Right cardiac atrium (tissue), 5 donors: ENCODE measurements around the gene LOXL1. TPM values are rescaled to one million over a fixed set of nuclear protein-coding genes. Genes with fewer than 3 reads are reported as not detected.
"Not testable (repeated sequence)": the region's sequence is repeated elsewhere in the genome, so short reads cannot be mapped to it uniquely, and the experiment has no call there.

Experiments
- ATAC-seq, 2 donors: fragments of 200-7000 bp; cut with Tn5 transposase; one replicate each; pipeline versions ENCODE4 v1.8.0 to v1.9.1; 2020; ENCODE audit warnings: moderate library complexity in 2 of 2, mild to moderate bottlenecking in 1 of 2
- DNase-seq, 3 donors: peaks; one replicate each; pipeline ENCODE4 v3.0.0-alpha.2; 2020
- H3K27ac ChIP-seq: one replicate; pipeline ENCODE4 v1.5.1; 2013; ENCODE audit warnings: mild to moderate bottlenecking, low read length, control low read depth, moderate library complexity
- H3K27me3 ChIP-seq: one replicate; pipeline ENCODE4 v1.6.1; 2013; ENCODE audit not compliant: control insufficient read depth, insufficient read depth
- H3K4me1 ChIP-seq: one replicate; pipeline ENCODE4 v1.6.1; 2013; ENCODE audit warnings: low read length; ENCODE audit not compliant: control insufficient read depth, insufficient read depth
- H3K4me3 ChIP-seq: one replicate; pipeline ENCODE4 v1.5.1; 2013; ENCODE audit warnings: low read length, control low read depth
- H3K9me3 ChIP-seq: one replicate; pipeline ENCODE4 v1.6.1; 2013; ENCODE audit warnings: low read length; ENCODE audit not compliant: control insufficient read depth
- WGBS: extraction: QIAGEN DNeasy Blood & Tissue Kit; methylation state at CpG from one replicate; pipeline ENCODE4 v1.1.7; 2013; 5-methylcytosine and 5-hydroxymethylcytosine counted together
- intact Hi-C, 4 donors: fragments of 100-400 bp; cut with DNase I; formaldehyde crosslinking; loops; one replicate each; pipeline versions ENCODE4 v1.11.0 to v1.14.0; 2022 to 2023
- polyA plus RNA-seq: library from polyadenylated mRNA; stranded (reverse); fragments of 200-250 nt; gene quantifications from one replicate; pipeline ENCODE4 v1.2.3, GENCODE V29; 2013
- total RNA-seq, 4 donors: library from RNA; stranded (reverse); fragmentation: NEBNext Ultra II Directional; extraction: Animal tissue kit (Norgen Biotek cat#: 25700); gene quantifications; one replicate each; pipeline ENCODE4 v1.2.1, GENCODE V29; 2021
- donor health status: healthy with polysubstance abuse.
- donor health status: DM: no; HTN: yes; CAD: no.
- donor health status: DM: no; HTN: no; CAD: no.
- donor health status: DM: no; HTN: yes; CAD: no; lungs with severe emphysema.
- donor health status: DM: yes; HTN: yes; CAD: no.

LOXL1 gene
- total and polyA plus RNA-seq, 5 donors = 17.4 to 41.0 (median 19.6) TPM

- WGBS = 79% methylated on average over 8 of the region's 8 CpGs
- no peaks in the 10 kb centered on the region for H3K27me3 ChIP-seq
- H3K27ac ChIP-seq = no peak overlapping the region
- intact Hi-C loops = no loop called here
- no peaks in the 10 kb centered on the region for H3K9me3 ChIP-seq
- H3K4me1 ChIP-seq = peaks cover 3% of the 10 kb centered on the region
- DNase-seq = peak in 1 of 3 donors; percentile 50
- no peak overlapping the region for H3K4me3 ChIP-seq
- no peak for ATAC-seq
These were observed 31.0 kb downstream of the LOXL1 start for GRCh38 chr15:73957276-73957675.

- 84% methylated on average over 2 of the region's 2 CpGs for WGBS
- ATAC-seq (no peak), DNase-seq (no peak)
- Histone ChIP-seq H3K27ac (no peak overlapping the region), H3K27me3 (no peaks in the 10 kb centered on the region), H3K4me1 (peaks cover 3% of the 10 kb centered on the region), H3K4me3 (no peak overlapping the region), H3K9me3 (no peaks in the 10 kb centered on the region)
- intact Hi-C loops = no loop called here
These were observed 31.5 kb downstream of the LOXL1 start for GRCh38 chr15:73957785-73958184.

- no peaks in the 10 kb centered on the region for H3K27me3 ChIP-seq
- no peak overlapping the region for H3K4me3 ChIP-seq
- DNase-seq (no peak), ATAC-seq (no peak)
- no peaks in the 10 kb centered on the region for H3K4me1 ChIP-seq
- no peak overlapping the region for H3K27ac ChIP-seq
- no peaks in the 10 kb centered on the region for H3K9me3 ChIP-seq
- intact Hi-C loops = no loop called here
- WGBS = 57% methylated on average over 8 of the region's 8 CpGs
These were observed 32.8 kb downstream of the LOXL1 start for GRCh38 chr15:73959012-73959581.

- intact Hi-C loops = loop anchor here in 1 of 4 donors (10.0 kb wide), 1 partner anchor 355 kb away; no protein-coding TSS in a partner anchor
- H3K9me3 ChIP-seq = no peaks in the 10 kb centered on the region
- no peaks in the 10 kb centered on the region for H3K4me1 ChIP-seq
- no peak overlapping the region for H3K4me3 ChIP-seq
- H3K27me3 ChIP-seq = no peaks in the 10 kb centered on the region
- WGBS = 88% methylated on average over 6 of the region's 6 CpGs
- no peak for ATAC-seq
- H3K27ac ChIP-seq = no peak overlapping the region
- no peak for DNase-seq
These were observed 33.5 kb downstream of the LOXL1 start for GRCh38 chr15:73959801-73960200.

GRCh38 chr15:73960472-73961070 is 34.3 kb downstream of the LOXL1 start:
- not testable (repeated sequence) for DNase-seq, H3K27ac ChIP-seq, H3K4me3 ChIP-seq, H3K9me3 ChIP-seq, H3K27me3 ChIP-seq, ATAC-seq, H3K4me1 ChIP-seq
- 93% methylated on average over 7 of the region's 7 CpGs for WGBS
- intact Hi-C loops = loop anchor here in 1 of 4 donors (10.0 kb wide), 1 partner anchor 354 kb away; no protein-coding TSS in a partner anchor

GRCh38 chr15:73962433-73962832 is 36.2 kb downstream of the LOXL1 start:
- DNase-seq = no peak
- Histone ChIP-seq H3K4me1 (no peaks in the 10 kb centered on the region), H3K27ac (no peak overlapping the region), H3K4me3 (no peak overlapping the region), H3K27me3 (no peaks in the 10 kb centered on the region), H3K9me3 (no peaks in the 10 kb centered on the region)
- no peak for ATAC-seq
- WGBS = 53% methylated on average over 5 of the region's 5 CpGs
- intact Hi-C loops = loop anchor here in 1 of 4 donors (10.0 kb wide), 1 partner anchor 352 kb away; no protein-coding TSS in a partner anchor

- H3K9me3 ChIP-seq = no peaks in the 10 kb centered on the region
- no peaks in the 10 kb centered on the region for H3K27me3 ChIP-seq
- intact Hi-C loops = loop anchor here in 1 of 4 donors (10.0 kb wide), 1 partner anchor 350 kb away; no protein-coding TSS in a partner anchor
- H3K4me3 ChIP-seq = no peak overlapping the region
- ATAC-seq = peak; percentile 90 to 92
- 8% methylated on average over 11 of the region's 11 CpGs for WGBS
- H3K4me1 ChIP-seq = no peaks in the 10 kb centered on the region
- no peak overlapping the region for H3K27ac ChIP-seq
- peak; percentile 79 to 95 (median 92) for DNase-seq
These were observed 38.5 kb downstream of the LOXL1 start for GRCh38 chr15:73964736-73965093.

GRCh38 chr15:73965094-73965757 is 39.0 kb downstream of the LOXL1 start:
- 39% methylated on average over 13 of the region's 13 CpGs for WGBS
- H3K27ac ChIP-seq = no peak overlapping the region
- H3K4me3 ChIP-seq = no peak overlapping the region
- H3K4me1 ChIP-seq = no peaks in the 10 kb centered on the region
- no peak for ATAC-seq
- intact Hi-C loops = loop anchor here in 1 of 4 donors (10.0 kb wide), 1 partner anchor 350 kb away; no protein-coding TSS in a partner anchor
- DNase-seq = no peak
- no peaks in the 10 kb centered on the region for H3K27me3 ChIP-seq
- no peaks in the 10 kb centered on the region for H3K9me3 ChIP-seq

GRCh38 chr15:73965758-73966113 is 39.5 kb downstream of the LOXL1 start:
- no peaks in the 10 kb centered on the region for H3K27me3 ChIP-seq
- no peaks in the 10 kb centered on the region for H3K4me1 ChIP-seq
- no peak overlapping the region for H3K27ac ChIP-seq
- no peak overlapping the region for H3K4me3 ChIP-seq
- no peaks in the 10 kb centered on the region for H3K9me3 ChIP-seq
- no peak for ATAC-seq
- 59% methylated on average over 2 of the region's 2 CpGs for WGBS
- no peak for DNase-seq
- intact Hi-C loops = loop anchor here in 1 of 4 donors (10.0 kb wide), 1 partner anchor 349 kb away; no protein-coding TSS in a partner anchor

- H3K4me3 ChIP-seq = no peak overlapping the region
- intact Hi-C loops = loop anchor here in 1 of 4 donors (10.0 kb wide), 1 partner anchor 346 kb away; no protein-coding TSS in a partner anchor
- 89% methylated on average over 3 of the region's 3 CpGs for WGBS
- H3K27ac ChIP-seq = no peak overlapping the region
- DNase-seq (no peak), ATAC-seq (no peak)
- H3K4me1 ChIP-seq = no peaks in the 10 kb centered on the region
- H3K9me3 ChIP-seq = no peaks in the 10 kb centered on the region
- no peaks in the 10 kb centered on the region for H3K27me3 ChIP-seq
These were observed 42.2 kb downstream of the LOXL1 start for GRCh38 chr15:73968461-73968860.

- WGBS = 78% methylated on average over 6 of the region's 6 CpGs
- DNase-seq (no peak), ATAC-seq (no peak)
- Histone ChIP-seq H3K9me3 (no peaks in the 10 kb centered on the region), H3K4me3 (no peak overlapping the region), H3K27me3 (no peaks in the 10 kb centered on the region), H3K27ac (no peak overlapping the region), H3K4me1 (no peaks in the 10 kb centered on the region)
- intact Hi-C loops = loop anchor here in 1 of 4 donors (10.0 kb wide), 1 partner anchor 346 kb away; no protein-coding TSS in a partner anchor
These were observed 43.0 kb downstream of the LOXL1 start for GRCh38 chr15:73969151-73969759.
